HEK293 (cell line): ENCODE measurements around the gene CPNE8.

Experiments used
- CTCF ChIA-PET: fragments of 350-600 bp; formaldehyde crosslinking; extraction: SDS; loops from one replicate; lab custom pipeline; 2021; ENCODE audit warnings: antibody characterized with exemption; lab: Yijun Ruan, JAX
- POLR2A ChIA-PET: fragments of 300-600 bp; formaldehyde crosslinking; extraction: SDS; loops from one replicate; lab custom pipeline; 2020; ENCODE audit warnings: antibody characterized with exemption, inconsistent platforms; lab: Yijun Ruan, JAX
- H3K27ac ChIP-seq: fragments of 200-500 bp; sonication (Bioruptor generic); 2 replicates; pipeline ENCODE4 v1.5.1; 2014; ENCODE audit warnings: low read depth, low read length, control low read depth, inconsistent platforms; ENCODE audit errors: extremely low read depth
- H3K36me3 ChIP-seq, 2 experiments: fragments of 200-500 bp in 1 of 2; sonication (Bioruptor generic) in 1 of 2; 1 replicate in 1 of 2; 2 replicates in 1 of 2; pipeline ENCODE4 v1.5.1; 2014 to 2017; ENCODE audit warnings: inconsistent platforms in 2 of 2, low read length in 2 of 2; ENCODE audit not compliant: control insufficient read depth in 2 of 2, insufficient read depth in 1 of 2
- H3K4me1 ChIP-seq: fragments of 200-500 bp; sonication (Bioruptor generic); 2 replicates; pipeline ENCODE4 v1.5.1; 2014; ENCODE audit warnings: mild to moderate bottlenecking, low read length, inconsistent platforms; ENCODE audit not compliant: control insufficient read depth, insufficient read depth
- H3K4me3 ChIP-seq: 2 replicates; pipeline ENCODE4 v1.5.1; 2011; ENCODE audit warnings: low read depth, mild to moderate bottlenecking, control low read depth, low read length, moderate library complexity
- H3K9me3 ChIP-seq: fragments of 200-500 bp; sonication (Bioruptor generic); 2 replicates; pipeline ENCODE4 v1.5.1; 2014; ENCODE audit warnings: low read depth, low read length, inconsistent platforms; ENCODE audit not compliant: control insufficient read depth, insufficient read depth
- GLIS1 ChIP-seq: fragments of 450-650 bp; formaldehyde crosslinking; IDR thresholded peaks from 2 replicates; pipeline ENCODE4 v1.5.1; 2016; ENCODE audit warnings: missing biosample characterization, missing genetic modification characterization
- IKZF3 ChIP-seq: fragments of 450-650 bp; IDR thresholded peaks from 2 replicates; pipeline ENCODE4 v1.5.0; 2018; ENCODE audit warnings: missing biosample characterization, mild to moderate bottlenecking, missing genetic modification characterization, moderate library complexity
- MYNN ChIP-seq: fragments of 450-650 bp; formaldehyde crosslinking; IDR thresholded peaks from 2 replicates; pipeline ENCODE4 v1.5.1; 2016; ENCODE audit warnings: missing biosample characterization, missing genetic modification characterization, borderline replicate concordance
- ZNF169 ChIP-seq: fragments of 450-650 bp; formaldehyde crosslinking; IDR thresholded peaks from 2 replicates; pipeline ENCODE4 v1.5.1; 2016; ENCODE audit warnings: missing biosample characterization, missing genetic modification characterization
- ZNF311 ChIP-seq: fragments of 450-650 bp; formaldehyde crosslinking; IDR thresholded peaks from 2 replicates; pipeline ENCODE4 v1.5.1; 2017; ENCODE audit warnings: missing biosample characterization, missing genetic modification characterization, borderline replicate concordance
- ZNF350 ChIP-seq: fragments of 450-650 bp; formaldehyde crosslinking; IDR thresholded peaks from 2 replicates; pipeline ENCODE4 v1.5.0; 2017; ENCODE audit warnings: missing biosample characterization, mild to moderate bottlenecking, missing genetic modification characterization
- ZNF404 ChIP-seq: fragments of 450-650 bp; formaldehyde crosslinking; IDR thresholded peaks from 2 replicates; pipeline ENCODE4 v1.5.1; 2017; ENCODE audit warnings: missing biosample characterization, missing genetic modification characterization
- ZNF433 ChIP-seq: fragments of 450-650 bp; formaldehyde crosslinking; IDR thresholded peaks from 2 replicates; pipeline ENCODE4 v1.5.1; 2016; ENCODE audit warnings: missing biosample characterization, missing genetic modification characterization, low read depth
- ZNF529 ChIP-seq: fragments of 450-650 bp; formaldehyde crosslinking; IDR thresholded peaks from 2 replicates; pipeline ENCODE4 v1.5.1; 2017; ENCODE audit warnings: missing genetic modification characterization, missing biosample characterization; ENCODE audit not compliant: insufficient replicate concordance
- ZNF555 ChIP-seq: fragments of 450-650 bp; formaldehyde crosslinking; conservative IDR thresholded peaks from 2 replicates; pipeline ENCODE4 v1.5.1; 2017; ENCODE audit warnings: missing biosample characterization, mild to moderate bottlenecking, missing genetic modification characterization, inconsistent platforms
- ZNF585B ChIP-seq: fragments of 450-650 bp; formaldehyde crosslinking; IDR thresholded peaks from 2 replicates; pipeline ENCODE4 v1.5.1; 2016; ENCODE audit warnings: missing biosample characterization, missing genetic modification characterization
- ZNF626 ChIP-seq: fragments of 450-650 bp; sonication (Bioruptor Pico); formaldehyde crosslinking; IDR thresholded peaks from 2 replicates; pipeline ENCODE4 v1.5.1; 2018; ENCODE audit warnings: missing biosample characterization, missing genetic modification characterization, inconsistent platforms
- ZNF707 ChIP-seq: fragments of 450-650 bp; formaldehyde crosslinking; IDR thresholded peaks from 2 replicates; pipeline ENCODE4 v1.5.1; 2016; ENCODE audit warnings: missing biosample characterization, missing genetic modification characterization
- ZNF843 ChIP-seq: fragments of 450-650 bp; formaldehyde crosslinking; IDR thresholded peaks from 2 replicates; pipeline ENCODE4 v1.5.1; 2016; ENCODE audit warnings: missing biosample characterization, missing genetic modification characterization
- ZSCAN23 ChIP-seq: fragments of 450-650 bp; formaldehyde crosslinking; IDR thresholded peaks from 2 replicates; pipeline ENCODE4 v1.5.1; 2016; ENCODE audit warnings: missing biosample characterization, missing genetic modification characterization
- TF ChIP-seq, protein P1 (sequence below): fragments of 450-650 bp; formaldehyde crosslinking; IDR thresholded peaks from 2 replicates; pipeline ENCODE4 v1.5.1; 2016; ENCODE audit warnings: missing biosample characterization, missing genetic modification characterization
- TF ChIP-seq, protein P2 (sequence below): fragments of 450-650 bp; formaldehyde crosslinking; IDR thresholded peaks from 2 replicates; pipeline ENCODE4 v1.5.1; 2016; ENCODE audit warnings: missing biosample characterization, missing genetic modification characterization
- TF ChIP-seq, protein P3 (sequence below): fragments of 450-650 bp; formaldehyde crosslinking; IDR thresholded peaks from 2 replicates; pipeline ENCODE4 v1.5.1; 2016; ENCODE audit warnings: missing biosample characterization, missing genetic modification characterization
- TF ChIP-seq, protein P4 (sequence below): fragments of 450-650 bp; formaldehyde crosslinking; IDR thresholded peaks from 2 replicates; pipeline ENCODE4 v1.5.1; 2017; ENCODE audit warnings: missing biosample characterization, missing genetic modification characterization
- TF ChIP-seq, protein P5 (sequence below): fragments of 450-650 bp; IDR thresholded peaks from 2 replicates; pipeline ENCODE4 v1.5.1; 2018; ENCODE audit warnings: missing biosample characterization, mild to moderate bottlenecking, missing genetic modification characterization

Gene CPNE8

DNA sequence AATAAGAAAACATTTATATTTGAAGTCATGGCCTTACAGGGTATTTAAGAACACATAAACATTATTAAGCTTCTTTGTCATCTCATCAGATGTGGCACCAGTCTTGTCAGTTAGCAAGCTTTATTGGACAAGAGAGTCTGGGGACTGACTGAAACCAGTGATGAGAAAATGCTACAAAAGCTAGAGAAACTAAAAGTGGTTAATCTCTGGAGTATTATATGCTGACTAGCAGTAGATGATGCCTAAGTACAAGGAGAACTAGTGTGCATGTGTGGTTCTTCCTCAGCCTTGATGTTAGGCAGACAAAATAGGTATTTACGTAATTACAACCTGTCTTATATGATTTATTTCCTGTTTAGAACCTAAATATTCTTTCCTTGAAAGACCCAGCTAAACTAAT, 176.5 kb downstream of the CPNE8 start:
- H3K4me3 ChIP-seq, result no peak overlapping the region
- no peak overlapping the region for H3K27ac ChIP-seq
- no peaks in the 10 kb centered on the region for H3K36me3 ChIP-seq
- no peaks in the 10 kb centered on the region for H3K4me1 ChIP-seq
- CTCF ChIA-PET, result interaction anchor here (0.5 to 0.6 kb wide), 2 partner anchors 406 to 418 kb away, joined by 4 to 5 read pairs; no protein-coding TSS in a partner anchor
- H3K9me3 ChIP-seq, result no peaks in the 10 kb centered on the region
- no peak for TF ChIP-seq GLIS1 (tag by site-specific recombination)
- no peak for TF ChIP-seq ZNF404 (tag by site-specific recombination)
- TF ChIP-seq MYNN (tag by site-specific recombination), result no peak
- TF ChIP-seq ZNF555, result no peak
- TF ChIP-seq, protein P1, sequence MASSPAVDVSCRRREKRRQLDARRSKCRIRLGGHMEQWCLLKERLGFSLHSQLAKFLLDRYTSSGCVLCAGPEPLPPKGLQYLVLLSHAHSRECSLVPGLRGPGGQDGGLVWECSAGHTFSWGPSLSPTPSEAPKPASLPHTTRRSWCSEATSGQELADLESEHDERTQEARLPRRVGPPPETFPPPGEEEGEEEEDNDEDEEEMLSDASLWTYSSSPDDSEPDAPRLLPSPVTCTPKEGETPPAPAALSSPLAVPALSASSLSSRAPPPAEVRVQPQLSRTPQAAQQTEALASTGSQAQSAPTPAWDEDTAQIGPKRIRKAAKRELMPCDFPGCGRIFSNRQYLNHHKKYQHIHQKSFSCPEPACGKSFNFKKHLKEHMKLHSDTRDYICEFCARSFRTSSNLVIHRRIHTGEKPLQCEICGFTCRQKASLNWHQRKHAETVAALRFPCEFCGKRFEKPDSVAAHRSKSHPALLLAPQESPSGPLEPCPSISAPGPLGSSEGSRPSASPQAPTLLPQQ, result no peak
- no peak for TF ChIP-seq ZNF529 (tag by site-specific recombination)
- TF ChIP-seq ZNF169, result no peak
- no peak for TF ChIP-seq ZNF626 (tag by site-specific recombination)
- no peak for TF ChIP-seq ZSCAN23 (tag by site-specific recombination)
- TF ChIP-seq, protein P2, sequence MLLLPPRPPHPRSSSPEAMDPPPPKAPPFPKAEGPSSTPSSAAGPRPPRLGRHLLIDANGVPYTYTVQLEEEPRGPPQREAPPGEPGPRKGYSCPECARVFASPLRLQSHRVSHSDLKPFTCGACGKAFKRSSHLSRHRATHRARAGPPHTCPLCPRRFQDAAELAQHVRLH (tag by site-specific recombination), result no peak
- TF ChIP-seq, protein P3, sequence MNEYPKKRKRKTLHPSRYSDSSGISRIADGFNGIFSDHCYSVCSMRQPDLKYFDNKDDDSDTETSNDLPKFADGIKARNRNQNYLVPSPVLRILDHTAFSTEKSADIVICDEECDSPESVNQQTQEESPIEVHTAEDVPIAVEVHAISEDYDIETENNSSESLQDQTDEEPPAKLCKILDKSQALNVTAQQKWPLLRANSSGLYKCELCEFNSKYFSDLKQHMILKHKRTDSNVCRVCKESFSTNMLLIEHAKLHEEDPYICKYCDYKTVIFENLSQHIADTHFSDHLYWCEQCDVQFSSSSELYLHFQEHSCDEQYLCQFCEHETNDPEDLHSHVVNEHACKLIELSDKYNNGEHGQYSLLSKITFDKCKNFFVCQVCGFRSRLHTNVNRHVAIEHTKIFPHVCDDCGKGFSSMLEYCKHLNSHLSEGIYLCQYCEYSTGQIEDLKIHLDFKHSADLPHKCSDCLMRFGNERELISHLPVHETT (tag by site-specific recombination), result no peak
- no peak for TF ChIP-seq ZNF585B
- no peak for TF ChIP-seq ZNF433
- TF ChIP-seq IKZF3, result no peak
- TF ChIP-seq, protein P4, sequence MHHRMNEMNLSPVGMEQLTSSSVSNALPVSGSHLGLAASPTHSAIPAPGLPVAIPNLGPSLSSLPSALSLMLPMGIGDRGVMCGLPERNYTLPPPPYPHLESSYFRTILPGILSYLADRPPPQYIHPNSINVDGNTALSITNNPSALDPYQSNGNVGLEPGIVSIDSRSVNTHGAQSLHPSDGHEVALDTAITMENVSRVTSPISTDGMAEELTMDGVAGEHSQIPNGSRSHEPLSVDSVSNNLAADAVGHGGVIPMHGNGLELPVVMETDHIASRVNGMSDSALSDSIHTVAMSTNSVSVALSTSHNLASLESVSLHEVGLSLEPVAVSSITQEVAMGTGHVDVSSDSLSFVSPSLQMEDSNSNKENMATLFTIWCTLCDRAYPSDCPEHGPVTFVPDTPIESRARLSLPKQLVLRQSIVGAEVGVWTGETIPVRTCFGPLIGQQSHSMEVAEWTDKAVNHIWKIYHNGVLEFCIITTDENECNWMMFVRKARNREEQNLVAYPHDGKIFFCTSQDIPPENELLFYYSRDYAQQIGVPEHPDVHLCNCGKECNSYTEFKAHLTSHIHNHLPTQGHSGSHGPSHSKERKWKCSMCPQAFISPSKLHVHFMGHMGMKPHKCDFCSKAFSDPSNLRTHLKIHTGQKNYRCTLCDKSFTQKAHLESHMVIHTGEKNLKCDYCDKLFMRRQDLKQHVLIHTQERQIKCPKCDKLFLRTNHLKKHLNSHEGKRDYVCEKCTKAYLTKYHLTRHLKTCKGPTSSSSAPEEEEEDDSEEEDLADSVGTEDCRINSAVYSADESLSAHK (tag by site-specific recombination), result no peak
- no peak for TF ChIP-seq ZNF350
- TF ChIP-seq, all 188 proteins: peak for 0
- POLR2A ChIA-PET, result no interaction called here

DNA sequence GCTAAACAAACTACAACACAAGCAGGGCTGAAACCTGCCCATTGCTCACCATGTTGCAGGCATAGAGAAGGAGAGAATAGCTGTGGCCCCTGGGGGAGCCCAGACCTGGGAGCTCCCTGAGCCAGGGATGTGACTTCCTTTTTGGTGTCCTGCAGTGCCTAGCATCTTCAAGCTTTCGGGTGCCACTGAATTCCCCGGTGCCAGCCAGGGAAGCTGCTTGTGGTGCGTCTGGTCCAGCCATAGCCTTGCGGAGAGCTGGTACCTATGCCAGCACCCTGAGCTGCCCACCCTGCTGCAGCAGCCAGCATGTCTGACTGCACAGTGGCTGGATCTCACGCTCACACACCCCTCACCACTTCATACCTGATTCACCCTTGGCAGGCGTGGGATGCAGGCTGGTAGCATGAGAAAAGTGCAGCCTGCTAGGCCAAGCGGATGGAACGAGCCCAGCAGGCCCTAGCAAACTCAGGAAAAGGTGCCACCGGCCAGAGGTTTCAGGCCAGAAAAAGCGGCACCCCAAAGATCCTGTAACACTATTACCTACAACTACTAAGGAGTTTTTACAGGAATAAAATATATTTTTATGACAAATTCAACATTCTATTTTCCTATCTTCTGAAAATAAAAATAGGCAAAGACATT, 183.7 kb downstream of the CPNE8 start:
- no peaks in the 10 kb centered on the region for H3K4me1 ChIP-seq
- peaks cover 0 to 5% of the 10 kb centered on the region in 2 experiments; a peak in 1 of 3 replicates for H3K36me3 ChIP-seq
- H3K4me3 ChIP-seq, result no peak overlapping the region
- H3K27ac ChIP-seq, result no peak overlapping the region
- ChIA-PET CTCF (interaction anchor here (1.0 kb wide), 1 partner anchor 18 kb away, joined by 4 read pairs; no protein-coding TSS in a partner anchor), POLR2A (no interaction called here)
- TF ChIP-seq ZNF707, result no peak
- TF ChIP-seq ZNF311 (tag by site-specific recombination), result no peak
- no peak for TF ChIP-seq ZNF843 (tag by site-specific recombination)
- TF ChIP-seq, protein P5, sequence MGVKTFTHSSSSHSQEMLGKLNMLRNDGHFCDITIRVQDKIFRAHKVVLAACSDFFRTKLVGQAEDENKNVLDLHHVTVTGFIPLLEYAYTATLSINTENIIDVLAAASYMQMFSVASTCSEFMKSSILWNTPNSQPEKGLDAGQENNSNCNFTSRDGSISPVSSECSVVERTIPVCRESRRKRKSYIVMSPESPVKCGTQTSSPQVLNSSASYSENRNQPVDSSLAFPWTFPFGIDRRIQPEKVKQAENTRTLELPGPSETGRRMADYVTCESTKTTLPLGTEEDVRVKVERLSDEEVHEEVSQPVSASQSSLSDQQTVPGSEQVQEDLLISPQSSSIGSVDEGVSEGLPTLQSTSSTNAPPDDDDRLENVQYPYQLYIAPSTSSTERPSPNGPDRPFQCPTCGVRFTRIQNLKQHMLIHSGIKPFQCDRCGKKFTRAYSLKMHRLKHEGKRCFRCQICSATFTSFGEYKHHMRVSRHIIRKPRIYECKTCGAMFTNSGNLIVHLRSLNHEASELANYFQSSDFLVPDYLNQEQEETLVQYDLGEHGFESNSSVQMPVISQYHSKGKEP (tag by site-specific recombination), result no peak
- no peak for TF ChIP-seq ZNF529 (tag by site-specific recombination)
- no peaks in the 10 kb centered on the region for H3K9me3 ChIP-seq
